Duodenal mucosa (tissue), 2 donors: ENCODE data around the gene ACTL10.
"Not testable (repeated sequence)": the region's sequence is repeated elsewhere in the genome, so short reads cannot be mapped to it uniquely, and the experiment has no call there.

Experiments
- H3K27ac ChIP-seq: one replicate; pipeline ENCODE4 v1.7.0; 2013; ENCODE audit warnings: low read depth, low read length
- H3K27me3 ChIP-seq, 2 donors: one replicate each; pipeline ENCODE4 v1.7.0; 2013; ENCODE audit warnings: low read length in 2 of 2, control low read depth in 1 of 2; ENCODE audit not compliant: insufficient read depth in 2 of 2, control insufficient read depth in 1 of 2
- H3K36me3 ChIP-seq, 2 donors: one replicate each; pipeline ENCODE4 v1.7.0; 2013; ENCODE audit warnings: low read length in 2 of 2, control low read depth in 1 of 2; ENCODE audit not compliant: insufficient read depth in 2 of 2, control insufficient read depth in 1 of 2
- H3K4me1 ChIP-seq, 2 donors: one replicate each; pipeline ENCODE4 v1.7.0; 2013; ENCODE audit warnings: low read length in 2 of 2, control low read depth in 1 of 2; ENCODE audit not compliant: insufficient read depth in 2 of 2, control insufficient read depth in 1 of 2
- H3K4me3 ChIP-seq, 2 donors: one replicate each; pipeline ENCODE4 v1.7.0; 2013; ENCODE audit warnings: low read length in 2 of 2, low read depth in 1 of 2
- H3K9ac ChIP-seq, 2 donors: one replicate each; pipeline ENCODE4 v1.7.0; 2013; ENCODE audit warnings: low read length in 2 of 2, low read depth in 1 of 2
- H3K9me3 ChIP-seq, 2 donors: one replicate each; pipeline ENCODE4 v1.7.0; 2013; ENCODE audit warnings: low read length in 2 of 2, control low read depth in 1 of 2; ENCODE audit not compliant: control insufficient read depth in 1 of 2

ACTL10 gene

DNA sequence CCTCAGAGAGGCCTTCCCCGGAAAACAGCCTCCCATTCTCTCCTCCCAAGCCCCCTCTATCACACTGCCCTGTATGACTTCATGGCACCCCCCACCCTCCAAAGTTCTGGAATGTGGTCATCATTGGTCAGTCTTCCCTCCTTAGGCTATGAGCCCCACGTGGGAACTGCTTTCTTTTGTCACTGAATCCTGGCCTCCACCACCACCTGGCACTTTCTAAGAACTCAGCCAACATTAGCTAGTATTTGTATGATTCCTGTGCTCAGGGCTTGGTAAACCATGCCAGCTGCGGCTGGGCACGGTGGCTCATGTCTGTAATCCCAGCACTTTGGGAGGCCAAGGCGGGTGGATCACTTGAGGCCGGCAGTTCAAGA, 27.9 kb downstream of the ACTL10 start:
- H3K4me3 ChIP-seq: no peak overlapping the region
- H3K27ac ChIP-seq: no peak overlapping the region
- H3K36me3 ChIP-seq: no peaks in the 10 kb centered on the region
- H3K9me3 ChIP-seq: no peaks in the 10 kb centered on the region
- no peak overlapping the region for H3K9ac ChIP-seq
- H3K4me1 ChIP-seq: no peaks in the 10 kb centered on the region
- H3K27me3 ChIP-seq: no peaks in the 10 kb centered on the region

DNA sequence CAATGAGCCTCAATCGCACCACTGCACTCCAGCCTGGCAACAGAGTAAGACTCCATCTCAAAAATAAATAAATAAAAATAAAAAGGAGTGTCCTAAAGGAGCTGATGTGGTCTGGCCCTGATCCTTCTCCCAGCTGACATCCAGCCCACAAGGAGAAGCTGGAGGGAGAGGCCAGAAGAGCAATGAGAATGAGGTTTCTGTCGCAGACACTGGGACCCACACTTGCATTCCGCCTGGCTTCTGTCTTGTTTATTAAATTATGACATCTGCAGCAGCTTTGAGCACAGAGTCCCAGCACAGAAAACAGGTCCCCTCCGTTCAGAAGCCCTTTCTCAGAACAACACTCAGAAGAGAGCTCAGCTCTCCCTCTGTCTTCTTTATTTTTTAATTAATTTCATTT, 29.7 kb downstream of the ACTL10 start:
- H3K27ac ChIP-seq: no peak overlapping the region
- no peaks in the 10 kb centered on the region for H3K27me3 ChIP-seq

DNA sequence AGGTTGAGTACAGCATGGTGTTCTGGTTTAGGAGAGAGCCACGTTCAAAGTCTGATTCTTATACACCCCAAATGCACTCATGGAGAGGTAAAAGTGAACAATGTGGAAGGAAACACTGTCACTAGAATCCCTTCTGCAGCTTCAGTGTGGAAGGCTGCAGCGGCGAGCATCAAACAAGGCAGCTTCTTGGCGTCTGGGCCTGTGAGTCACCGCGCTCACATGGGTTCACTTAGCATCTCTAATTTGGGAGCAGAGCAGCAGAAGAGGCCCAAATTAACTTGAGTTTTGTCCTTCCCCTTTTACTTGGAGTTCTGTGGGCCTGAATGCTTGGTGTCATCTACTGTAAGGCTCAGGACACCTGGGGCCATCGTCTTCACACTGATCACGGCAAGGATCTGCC, 30.4 kb downstream of the ACTL10 start:
- Histone ChIP-seq H3K9ac (no peak overlapping the region), H3K36me3 (no peaks in the 10 kb centered on the region), H3K4me1 (no peaks in the 10 kb centered on the region), H3K27me3 (no peaks in the 10 kb centered on the region), H3K27ac (no peak overlapping the region), H3K4me3 (no peak overlapping the region), H3K9me3 (no peaks in the 10 kb centered on the region)

More for the DNA sequence above, 29.7 kb downstream of the ACTL10 start:
- no peaks in the 10 kb centered on the region for H3K9me3 ChIP-seq
- H3K4me1 ChIP-seq: no peaks in the 10 kb centered on the region
- no peak overlapping the region for H3K9ac ChIP-seq
- H3K36me3 ChIP-seq: no peaks in the 10 kb centered on the region
- H3K4me3 ChIP-seq: no peak overlapping the region

DNA sequence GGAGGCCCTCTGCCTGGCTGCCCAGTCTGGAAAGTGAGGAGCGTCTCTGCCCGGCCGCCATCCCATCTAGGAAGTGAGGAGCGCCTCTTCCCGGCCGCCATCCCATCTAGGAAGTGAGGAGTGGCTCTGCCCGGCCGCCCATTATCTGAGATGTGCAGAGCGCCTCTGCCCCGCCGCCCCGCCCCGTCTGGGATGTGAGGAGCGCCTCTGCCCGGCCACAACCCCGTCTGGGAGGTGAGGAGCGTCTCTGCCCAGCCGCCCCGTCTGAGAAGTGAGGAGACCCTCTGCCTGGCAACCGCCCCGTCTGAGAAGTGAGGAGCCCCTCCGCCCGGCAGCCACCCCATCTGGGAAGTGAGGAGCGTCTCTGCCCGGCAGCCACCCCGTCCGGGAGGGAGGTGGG, 32.2 kb downstream of the ACTL10 start:
- H3K27me3 ChIP-seq, H3K36me3 ChIP-seq, H3K4me3 ChIP-seq, H3K9ac ChIP-seq, H3K4me1 ChIP-seq, H3K9me3 ChIP-seq, H3K27ac ChIP-seq: not testable (repeated sequence)

DNA sequence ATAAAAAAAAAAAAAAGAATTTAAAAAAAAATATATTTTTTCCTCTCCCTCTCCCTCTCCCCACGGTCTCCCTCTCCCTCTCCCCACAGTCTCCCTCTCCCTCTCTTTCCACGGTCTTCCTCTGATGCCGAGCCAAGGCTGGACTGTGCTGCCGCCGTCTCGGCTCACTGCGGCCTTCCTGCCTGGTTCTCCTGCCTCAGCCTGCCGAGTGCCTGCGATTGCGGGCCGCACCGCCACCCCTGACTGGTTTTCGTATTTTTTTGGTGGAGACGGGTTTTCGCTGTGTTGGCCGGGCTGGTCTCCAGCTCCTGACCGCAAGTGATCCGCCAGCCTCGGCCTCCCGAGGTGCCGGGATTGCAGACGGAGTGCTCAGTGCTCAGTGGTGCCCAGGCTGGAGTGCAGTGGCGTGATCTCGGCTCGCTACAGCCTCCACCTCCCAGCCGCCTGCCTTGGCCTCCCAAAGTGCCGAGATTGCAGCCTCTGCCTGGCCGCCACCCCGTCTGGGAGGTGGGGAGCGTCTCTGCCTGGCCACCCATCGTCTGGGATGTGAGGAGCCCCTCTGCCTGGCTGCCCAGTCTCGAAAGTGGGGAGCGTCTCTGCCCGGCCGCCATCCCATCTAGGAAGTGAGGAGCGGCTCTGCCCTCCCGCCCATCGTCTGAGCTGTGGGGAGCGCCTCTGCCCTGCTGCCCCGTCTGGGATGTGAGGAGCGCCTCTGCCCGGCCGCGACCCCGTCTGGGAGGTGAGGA, 34.1 kb downstream of the ACTL10 start:
- not testable (repeated sequence) for H3K27ac ChIP-seq, H3K4me1 ChIP-seq, H3K9me3 ChIP-seq, H3K4me3 ChIP-seq, H3K27me3 ChIP-seq, H3K9ac ChIP-seq, H3K36me3 ChIP-seq

DNA sequence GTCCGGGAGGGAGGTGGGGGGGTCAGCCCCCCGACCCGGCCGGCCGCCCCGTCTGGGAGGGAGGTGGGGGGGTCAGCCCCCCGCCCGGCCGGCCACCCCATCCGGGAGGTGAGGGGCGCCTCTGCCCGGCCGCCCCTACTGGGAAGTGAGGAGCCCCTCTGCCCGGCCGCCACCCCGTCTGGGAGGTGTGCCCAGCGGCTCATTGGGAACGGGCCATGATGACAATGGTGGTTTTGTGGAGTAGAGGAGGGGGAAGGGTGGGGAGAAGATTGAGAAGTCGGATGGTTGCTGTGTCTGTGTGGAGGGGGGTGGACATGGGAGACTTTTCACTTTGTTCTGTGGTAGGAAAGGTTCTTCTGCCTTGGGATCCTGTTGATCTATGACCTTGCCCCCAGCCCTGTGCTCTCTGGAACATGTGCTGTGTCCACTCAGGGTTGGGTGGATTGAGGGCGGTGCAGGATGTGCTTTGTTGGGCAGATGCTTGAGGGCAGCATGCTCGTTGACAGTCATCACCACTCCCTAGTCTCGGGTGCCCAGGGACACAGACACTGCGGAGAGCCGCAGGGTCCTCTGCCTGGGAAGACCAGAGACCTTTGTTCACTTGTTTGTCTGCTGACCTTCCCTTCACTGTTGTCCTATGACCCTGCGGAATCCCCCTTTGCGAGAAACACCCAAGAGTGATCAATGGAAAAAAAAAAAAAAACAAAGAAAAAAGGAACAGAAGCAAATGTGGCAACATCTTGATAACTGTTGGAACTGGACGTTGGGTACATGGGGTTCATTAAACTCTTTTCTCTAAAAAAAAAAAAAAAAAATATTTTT, 35.1 kb downstream of the ACTL10 start:
- no peaks in the 10 kb centered on the region for H3K27me3 ChIP-seq
- H3K4me3 ChIP-seq: no peak overlapping the region
- no peak overlapping the region for H3K9ac ChIP-seq
- H3K36me3 ChIP-seq: no peaks in the 10 kb centered on the region
- H3K4me1 ChIP-seq: no peaks in the 10 kb centered on the region
- H3K27ac ChIP-seq: no peak overlapping the region
- H3K9me3 ChIP-seq: no peaks in the 10 kb centered on the region

DNA sequence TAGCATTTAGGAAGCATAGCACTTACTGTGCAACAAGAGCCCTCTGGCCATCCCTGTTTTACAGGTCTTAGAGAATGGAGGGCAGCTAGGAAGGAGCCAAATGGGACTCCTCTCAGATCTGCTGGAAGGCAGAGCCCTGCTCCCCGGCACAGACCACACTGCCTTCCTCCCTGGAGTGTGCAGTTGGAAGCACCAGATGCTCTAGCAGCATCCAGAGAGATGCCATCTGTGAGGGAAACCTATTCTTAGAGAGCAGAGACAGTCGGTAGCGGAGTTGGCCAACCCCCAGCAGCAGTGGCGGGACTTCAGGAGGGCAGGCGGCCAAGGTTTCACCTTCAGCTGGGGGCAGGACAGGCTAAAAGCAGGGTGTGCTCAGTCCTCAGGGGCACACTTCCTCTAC, 36.1 kb downstream of the ACTL10 start:
- H3K4me1 ChIP-seq: no peaks in the 10 kb centered on the region
- H3K9me3 ChIP-seq: no peaks in the 10 kb centered on the region
- H3K9ac ChIP-seq: no peak overlapping the region
- H3K27me3 ChIP-seq: no peaks in the 10 kb centered on the region
- no peak overlapping the region for H3K4me3 ChIP-seq
- H3K36me3 ChIP-seq: peaks cover 3 to 7% of the 10 kb centered on the region in 2 donors
- H3K27ac ChIP-seq: no peak overlapping the region

DNA sequence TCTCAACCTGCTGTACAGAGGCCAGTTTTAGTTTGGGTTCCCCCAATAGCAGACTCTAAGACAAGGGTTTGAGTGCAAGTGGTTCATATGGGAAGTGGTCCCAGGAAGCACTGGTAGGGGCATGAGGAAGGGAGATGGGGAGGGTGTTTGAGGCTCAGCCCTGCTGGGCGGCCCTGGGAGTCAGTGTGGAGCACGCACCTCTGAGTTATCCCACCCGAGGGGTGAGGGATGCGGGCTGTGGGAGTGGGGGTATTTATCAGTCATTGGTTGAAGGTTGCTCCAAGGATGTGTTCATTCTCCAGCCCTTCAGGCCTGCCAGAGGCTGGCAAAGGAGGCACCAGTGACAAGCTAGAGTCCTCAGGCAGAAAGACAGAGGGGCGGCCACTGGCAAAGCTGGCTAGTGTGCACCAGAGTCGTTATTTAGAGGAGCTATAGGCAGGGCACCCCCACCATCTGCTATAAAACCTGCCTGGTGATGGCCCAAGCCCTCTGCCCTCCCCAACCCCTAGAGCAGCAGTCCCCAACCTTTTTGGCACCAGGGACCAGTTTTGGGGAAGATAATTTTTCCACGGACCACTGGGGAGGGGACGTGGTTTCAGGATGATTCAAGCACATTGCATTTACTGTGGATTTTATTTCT, 36.9 kb downstream of the ACTL10 start:
- H3K27ac ChIP-seq: no peak overlapping the region
- peaks cover 3 to 7% of the 10 kb centered on the region in 2 donors for H3K36me3 ChIP-seq
- no peaks in the 10 kb centered on the region for H3K4me1 ChIP-seq

DNA sequence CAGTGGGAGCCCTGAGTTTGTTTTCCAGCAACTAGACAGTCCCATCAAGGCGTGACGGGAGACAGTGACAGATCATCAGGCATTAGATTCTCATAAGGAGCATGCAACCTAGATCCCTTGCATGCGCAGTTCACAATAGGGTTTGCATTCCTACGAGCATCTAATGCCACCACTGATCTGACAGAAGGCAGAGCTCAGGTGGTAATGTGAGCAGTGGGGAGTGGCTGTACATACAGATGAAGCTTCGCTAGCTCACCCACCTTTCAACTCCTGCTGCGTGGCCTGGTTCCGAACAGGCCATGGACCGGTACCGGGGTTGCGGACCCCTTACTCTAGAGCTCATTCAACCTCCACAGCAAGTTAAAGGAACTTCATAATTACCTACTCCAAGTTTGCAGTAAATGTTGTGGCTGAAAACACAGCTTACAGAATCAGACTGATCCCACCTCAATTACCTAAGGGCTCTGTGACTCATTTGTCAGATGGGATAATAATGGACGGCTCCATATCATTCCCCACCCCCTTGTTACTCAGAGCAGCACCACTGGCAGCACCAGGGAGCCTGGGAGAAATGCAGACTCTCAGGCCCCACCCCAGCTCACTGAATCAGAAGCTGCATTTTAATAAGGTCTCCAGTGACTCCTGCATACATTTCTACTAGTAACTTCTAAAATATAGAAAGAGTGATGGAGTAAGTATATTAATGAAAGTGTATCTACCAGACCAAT, 37.6 kb downstream of the ACTL10 start:
- no peak overlapping the region for H3K4me3 ChIP-seq
- H3K4me1 ChIP-seq: no peaks in the 10 kb centered on the region
- H3K9me3 ChIP-seq: no peaks in the 10 kb centered on the region
- peaks cover 3 to 7% of the 10 kb centered on the region in 2 donors for H3K36me3 ChIP-seq
- H3K9ac ChIP-seq: no peak overlapping the region
- H3K27me3 ChIP-seq: no peaks in the 10 kb centered on the region
- no peak overlapping the region for H3K27ac ChIP-seq

More for the DNA sequence above, 36.9 kb downstream of the ACTL10 start:
- no peak overlapping the region for H3K4me3 ChIP-seq
- no peaks in the 10 kb centered on the region for H3K27me3 ChIP-seq
- no peak overlapping the region for H3K9ac ChIP-seq
- H3K9me3 ChIP-seq: no peaks in the 10 kb centered on the region

DNA sequence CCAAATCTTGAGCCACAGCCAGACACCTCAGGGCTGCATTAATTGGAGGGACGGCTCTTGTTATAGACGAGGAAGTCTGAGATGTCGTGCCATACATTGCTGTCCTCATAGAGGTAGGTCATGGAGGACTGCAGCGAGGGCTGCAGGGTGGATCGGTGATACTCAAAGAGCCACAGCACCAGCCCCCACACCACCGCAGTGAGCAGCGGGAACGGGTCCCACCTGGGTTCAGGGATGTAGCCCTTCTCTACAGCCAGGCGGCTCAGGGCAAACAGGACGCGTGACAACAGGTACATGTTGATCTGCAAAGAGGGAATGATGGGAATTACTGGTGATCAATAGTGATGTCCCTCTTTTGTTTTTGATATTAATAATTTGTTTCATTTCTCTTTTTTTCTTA, 40.9 kb downstream of the ACTL10 start:
- H3K4me3 ChIP-seq: no peak overlapping the region
- peaks cover 7 to 15% of the 10 kb centered on the region in 2 donors for H3K4me1 ChIP-seq
- H3K27me3 ChIP-seq: no peaks in the 10 kb centered on the region
- no peak overlapping the region for H3K27ac ChIP-seq
- peaks cover 14 to 28% of the 10 kb centered on the region in 2 donors for H3K36me3 ChIP-seq
- H3K9ac ChIP-seq: no peak overlapping the region
- H3K9me3 ChIP-seq: no peaks in the 10 kb centered on the region
